Vagina (tissue), 2 donors: Measurements from ENCODE around the gene KRT23. TPM values are rescaled to one million over a fixed set of nuclear protein-coding genes. Genes with fewer than 3 reads are reported as not detected.

ENCODE experiments used
- DNase-seq, 2 donors: peaks; one replicate each; pipeline ENCODE4 v3.0.0-alpha.2; 2017; ENCODE audit errors: extremely low spot score in 2 of 2
- H3K27ac ChIP-seq: fragments of 200-600 bp; sonication (generic); one replicate; pipeline ENCODE4 v1.5.1; 2019
- H3K27me3 ChIP-seq: fragments of 200-600 bp; sonication (generic); one replicate; pipeline ENCODE4 v1.5.1; 2019
- H3K36me3 ChIP-seq, 2 donors: fragments of 200-600 bp; sonication (generic); one replicate each; pipeline ENCODE4 v1.5.1; 2017 to 2019
- H3K4me1 ChIP-seq: fragments of 200-600 bp; sonication (generic); one replicate; pipeline ENCODE4 v1.5.1; 2019
- H3K4me3 ChIP-seq, 2 donors: fragments of 200-600 bp; sonication (generic); 1 replicate in 1 of 2; 2 replicates in 1 of 2; pipeline ENCODE4 v1.5.1; 2016 to 2019
- H3K9me3 ChIP-seq: fragments of 200-600 bp; sonication (generic); one replicate; pipeline ENCODE4 v1.5.1; 2019
- POLR2A ChIP-seq, 2 donors: fragments of 450-650 bp; IDR thresholded peaks; one replicate each; pipeline ENCODE4 v1.6.1; 2017; ENCODE audit warnings: antibody characterized with exemption in 2 of 2, mild to moderate bottlenecking in 2 of 2, moderate library complexity in 2 of 2
- POLR2AphosphoS5 ChIP-seq, 2 donors: sonication (generic); formaldehyde crosslinking; IDR thresholded peaks; one replicate each; pipeline ENCODE4 v1.9.0; 2017; ENCODE audit warnings: antibody characterized with exemption in 2 of 2, mild to moderate bottlenecking in 2 of 2, low read depth in 1 of 2; ENCODE audit not compliant: insufficient read depth in 1 of 2
- intact Hi-C: fragments of 100-400 bp; cut with DNase I; formaldehyde crosslinking; loops from one replicate; pipeline ENCODE4 v1.15.1; 2023
- total RNA-seq: library from RNA; depleted of rRNA; stranded (reverse); fragments of >200 nt; gene quantifications from one replicate; pipeline ENCODE4 v1.2.3, GENCODE V29; 2016
- TF ChIP-seq, protein P1 (sequence below), 3 experiments: fragments of 450-650 bp in 2 of 3; fragments of 200-600 bp in 1 of 3; sonication (generic) in 1 of 3; IDR thresholded peaks; one replicate each; pipeline ENCODE4 v1.5.1; 2017 to 2019; ENCODE audit warnings: antibody characterized with exemption in 3 of 3, mild to moderate bottlenecking in 2 of 3, moderate library complexity in 2 of 3

Gene KRT23
- total RNA-seq, 1 donor from 2014 or later, result 0.98 TPM

DNA sequence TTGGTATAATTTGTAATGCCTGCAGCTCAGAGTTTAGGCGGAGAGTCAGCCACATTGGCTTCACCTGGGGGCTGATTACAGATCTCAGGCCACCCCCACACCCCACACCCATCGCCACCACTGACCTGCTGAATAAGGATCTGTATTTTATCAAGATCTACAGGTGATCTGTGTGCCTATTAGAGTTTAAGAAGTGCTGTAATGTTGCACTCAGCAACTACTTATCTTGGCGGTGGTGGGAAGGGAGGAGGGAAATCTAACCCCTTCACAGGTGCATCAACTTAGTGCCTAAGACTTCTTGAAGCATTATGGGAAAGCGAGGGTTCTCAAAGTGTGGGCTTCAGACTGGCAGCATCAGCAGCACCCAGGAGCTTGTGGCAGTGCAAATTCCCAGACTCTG, 34.9 kb downstream of the KRT23 start:
- H3K4me1 ChIP-seq, result peaks cover 13% of the 10 kb centered on the region
- intact Hi-C loops, result no loop called here

DNA sequence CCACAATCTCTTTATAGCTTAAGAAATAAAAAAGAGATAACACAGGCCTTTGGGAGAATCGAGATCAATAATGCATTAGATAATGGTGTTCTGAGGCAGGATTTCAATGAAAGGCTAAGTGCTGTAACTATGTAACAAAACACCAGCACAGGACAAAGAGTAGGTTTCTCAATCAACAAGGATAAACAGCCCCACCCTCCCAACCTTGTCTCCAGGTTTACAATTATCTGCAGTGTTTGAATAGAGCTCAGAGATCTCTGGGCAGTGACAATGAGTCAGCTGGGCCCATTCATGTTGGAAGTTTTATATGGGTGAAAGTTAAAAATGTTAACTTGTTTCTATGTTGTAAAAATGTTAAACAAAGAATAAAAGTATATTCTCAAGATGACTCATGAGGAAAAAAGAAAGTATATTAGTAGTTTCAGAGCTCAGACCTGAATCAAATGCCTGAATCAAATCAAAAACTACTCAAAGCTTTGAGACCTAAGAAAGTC, 35.4 kb downstream of the KRT23 start:
- Histone ChIP-seq H3K4me1 (peaks cover 13% of the 10 kb centered on the region), H3K36me3 (no peaks in the 10 kb centered on the region), H3K27ac (peak overlapping the region; percentile 83), H3K9me3 (no peaks in the 10 kb centered on the region), H3K4me3 (no peak overlapping the region), H3K27me3 (no peaks in the 10 kb centered on the region)
- intact Hi-C loops, result no loop called here
- TF ChIP-seq, protein P1, sequence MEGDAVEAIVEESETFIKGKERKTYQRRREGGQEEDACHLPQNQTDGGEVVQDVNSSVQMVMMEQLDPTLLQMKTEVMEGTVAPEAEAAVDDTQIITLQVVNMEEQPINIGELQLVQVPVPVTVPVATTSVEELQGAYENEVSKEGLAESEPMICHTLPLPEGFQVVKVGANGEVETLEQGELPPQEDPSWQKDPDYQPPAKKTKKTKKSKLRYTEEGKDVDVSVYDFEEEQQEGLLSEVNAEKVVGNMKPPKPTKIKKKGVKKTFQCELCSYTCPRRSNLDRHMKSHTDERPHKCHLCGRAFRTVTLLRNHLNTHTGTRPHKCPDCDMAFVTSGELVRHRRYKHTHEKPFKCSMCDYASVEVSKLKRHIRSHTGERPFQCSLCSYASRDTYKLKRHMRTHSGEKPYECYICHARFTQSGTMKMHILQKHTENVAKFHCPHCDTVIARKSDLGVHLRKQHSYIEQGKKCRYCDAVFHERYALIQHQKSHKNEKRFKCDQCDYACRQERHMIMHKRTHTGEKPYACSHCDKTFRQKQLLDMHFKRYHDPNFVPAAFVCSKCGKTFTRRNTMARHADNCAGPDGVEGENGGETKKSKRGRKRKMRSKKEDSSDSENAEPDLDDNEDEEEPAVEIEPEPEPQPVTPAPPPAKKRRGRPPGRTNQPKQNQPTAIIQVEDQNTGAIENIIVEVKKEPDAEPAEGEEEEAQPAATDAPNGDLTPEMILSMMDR (IDR thresholded peaks at IDR 0.05), result no peak
- TF ChIP-seq POLR2AphosphoS5 (IDR thresholded peaks at IDR 0.05; ENCODE audit: insufficient read depth in 1 of 2, low read depth in 1 of 2), result peak in 1 of 2 donors; percentile 61
- TF ChIP-seq POLR2A (IDR thresholded peaks at IDR 0.05), result no peak
- DNase-seq, result no peak

More for the DNA sequence above, 34.9 kb downstream of the KRT23 start:
- no peak for DNase-seq
- TF ChIP-seq POLR2AphosphoS5 (IDR thresholded peaks at IDR 0.05; ENCODE audit: insufficient read depth in 1 of 2, low read depth in 1 of 2), result no peak
- no peak for TF ChIP-seq POLR2A (IDR thresholded peaks at IDR 0.05)
- TF ChIP-seq, protein P1 (IDR thresholded peaks at IDR 0.05), result no peak
- no peaks in the 10 kb centered on the region for H3K27me3 ChIP-seq
- no peaks in the 10 kb centered on the region for H3K9me3 ChIP-seq
- no peaks in the 10 kb centered on the region for H3K36me3 ChIP-seq
- H3K27ac ChIP-seq, result peak overlapping the region; percentile 83
- no peak overlapping the region for H3K4me3 ChIP-seq

DNA sequence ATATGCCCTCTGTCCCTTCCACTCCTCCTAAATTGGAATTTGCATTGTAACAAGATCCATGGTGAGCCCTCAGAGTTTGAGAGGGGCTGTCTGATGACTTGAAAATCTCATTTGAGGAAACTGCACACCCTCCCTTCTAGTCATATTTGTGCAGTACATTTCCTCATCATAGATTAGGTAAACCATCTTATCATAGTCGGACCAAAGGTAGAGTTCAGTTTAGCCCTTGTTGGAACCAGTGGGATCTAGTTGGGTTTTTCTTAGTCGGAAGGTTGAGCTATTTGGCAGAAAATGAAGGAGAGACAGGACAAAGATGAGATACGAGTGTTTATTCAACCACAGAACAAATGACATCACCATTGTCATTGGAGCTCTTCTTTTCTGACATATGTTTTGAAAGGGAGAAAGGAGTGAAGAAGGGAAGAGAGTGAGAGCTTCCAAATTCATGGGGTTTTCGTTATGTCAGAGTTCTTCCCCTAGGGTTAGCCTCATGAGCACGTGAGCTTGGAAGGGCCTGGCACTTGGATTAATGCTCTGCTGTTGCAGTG, 36.6 kb downstream of the KRT23 start:
- H3K4me3 ChIP-seq, result no peak overlapping the region
- no peaks in the 10 kb centered on the region for H3K27me3 ChIP-seq
- TF ChIP-seq, protein P1 (IDR thresholded peaks at IDR 0.05), result no peak
- TF ChIP-seq POLR2AphosphoS5 (IDR thresholded peaks at IDR 0.05; ENCODE audit: insufficient read depth in 1 of 2, low read depth in 1 of 2), result no peak
- no peak for TF ChIP-seq POLR2A (IDR thresholded peaks at IDR 0.05)
- H3K27ac ChIP-seq, result no peak overlapping the region
- peaks cover 13% of the 10 kb centered on the region for H3K4me1 ChIP-seq
- no peak for DNase-seq
- intact Hi-C loops, result no loop called here
- no peaks in the 10 kb centered on the region for H3K9me3 ChIP-seq
- no peaks in the 10 kb centered on the region for H3K36me3 ChIP-seq

DNA sequence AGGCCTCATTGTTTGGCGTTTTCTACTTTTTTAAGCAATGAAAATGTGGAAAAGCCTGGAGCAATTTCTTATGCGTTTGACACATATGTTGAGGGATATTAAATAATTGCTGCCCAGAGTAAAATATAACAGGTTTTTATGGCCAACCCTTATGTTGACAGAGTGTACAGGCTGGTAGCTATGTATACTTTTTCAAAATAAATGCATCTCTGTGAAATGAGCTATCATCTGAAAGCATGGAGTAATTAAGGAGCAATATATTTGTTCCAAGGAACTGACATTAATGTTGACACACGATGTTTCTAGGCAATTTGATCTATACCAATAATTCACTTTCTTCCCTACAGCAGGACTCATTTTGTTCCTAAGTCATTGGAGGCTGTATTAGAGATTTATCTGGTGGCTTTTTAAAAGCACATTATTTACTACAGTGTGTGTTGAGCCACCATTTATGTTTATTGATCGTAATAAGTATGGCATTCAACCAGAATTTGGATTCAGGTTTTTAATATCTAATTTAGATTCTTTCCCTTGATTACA, 40.5 kb downstream of the KRT23 start:
- TF ChIP-seq POLR2A (IDR thresholded peaks at IDR 0.05) (no peak), POLR2AphosphoS5 (IDR thresholded peaks at IDR 0.05; ENCODE audit: insufficient read depth in 1 of 2, low read depth in 1 of 2) (no peak)
- TF ChIP-seq, protein P1 (IDR thresholded peaks at IDR 0.05), result no peak
- no peaks in the 10 kb centered on the region for H3K9me3 ChIP-seq
- no peak overlapping the region for H3K4me3 ChIP-seq
- no peaks in the 10 kb centered on the region for H3K36me3 ChIP-seq
- H3K27me3 ChIP-seq, result no peaks in the 10 kb centered on the region
- no peak for DNase-seq
- no peak overlapping the region for H3K27ac ChIP-seq
- intact Hi-C loops, result no loop called here
- no peaks in the 10 kb centered on the region for H3K4me1 ChIP-seq

DNA sequence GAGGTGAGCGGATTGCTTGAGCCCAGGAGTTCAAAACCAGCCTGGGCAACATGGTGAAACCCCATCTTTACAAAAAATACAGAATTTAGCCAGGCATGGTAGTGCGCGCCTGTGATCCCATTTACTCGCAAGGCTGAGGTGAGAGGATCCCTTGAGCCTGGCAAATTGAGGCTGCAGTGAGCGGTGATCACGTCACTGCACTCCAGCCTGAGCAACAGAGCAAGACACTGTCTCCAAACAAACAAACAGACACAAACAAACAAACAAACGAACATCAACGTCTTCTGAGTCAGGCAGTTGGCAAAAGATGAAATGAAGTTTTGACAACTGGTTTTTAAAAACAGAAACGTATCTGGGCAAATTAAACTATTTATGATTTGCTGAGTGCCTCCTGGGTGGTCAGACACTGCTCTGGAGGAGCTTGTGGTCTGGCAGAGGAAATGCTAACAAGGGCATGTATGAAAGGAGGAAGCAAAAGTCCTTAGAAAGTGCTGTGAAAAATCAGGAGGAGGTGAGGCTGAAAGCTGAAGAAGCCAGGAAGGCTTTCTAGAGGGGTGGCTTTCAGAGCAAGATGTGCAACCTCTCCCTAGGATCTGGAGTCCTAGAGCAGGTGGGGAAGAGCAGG, 42.2 kb downstream of the KRT23 start:
- intact Hi-C loops, result no loop called here
- no peak for TF ChIP-seq POLR2AphosphoS5 (IDR thresholded peaks at IDR 0.05; ENCODE audit: insufficient read depth in 1 of 2, low read depth in 1 of 2)
- no peak for TF ChIP-seq POLR2A (IDR thresholded peaks at IDR 0.05)
- TF ChIP-seq, protein P1 (IDR thresholded peaks at IDR 0.05), result no peak
- DNase-seq, result no peak
- Histone ChIP-seq H3K9me3 (no peaks in the 10 kb centered on the region), H3K36me3 (no peaks in the 10 kb centered on the region), H3K4me3 (no peak overlapping the region), H3K4me1 (no peaks in the 10 kb centered on the region), H3K27me3 (no peaks in the 10 kb centered on the region), H3K27ac (no peak overlapping the region)
